MM.1S (cell line): Measurements from ENCODE around the gene SMCO4.

Source experiments
- CTCF ChIP-seq: fragments of 300-600 bp; sonication (generic); IDR thresholded peaks from 2 replicates; pipeline ENCODE4 v1.5.1; 2016; ENCODE audit warnings: antibody characterized with exemption, low read length, mixed read lengths
- EZH2 ChIP-seq: fragments of 300-600 bp; sonication (generic); optimal IDR thresholded peaks from 2 replicates; pipeline ENCODE3; 2017; ENCODE audit warnings: low read depth, mild to moderate bottlenecking, antibody characterized with exemption, low read length, mixed read lengths
- EZH2phosphoT487 ChIP-seq: fragments of 300-600 bp; sonication (generic); IDR thresholded peaks from 2 replicates; pipeline ENCODE4 v1.6.1; 2018; ENCODE audit warnings: antibody characterized with exemption, low read length

DNA sequence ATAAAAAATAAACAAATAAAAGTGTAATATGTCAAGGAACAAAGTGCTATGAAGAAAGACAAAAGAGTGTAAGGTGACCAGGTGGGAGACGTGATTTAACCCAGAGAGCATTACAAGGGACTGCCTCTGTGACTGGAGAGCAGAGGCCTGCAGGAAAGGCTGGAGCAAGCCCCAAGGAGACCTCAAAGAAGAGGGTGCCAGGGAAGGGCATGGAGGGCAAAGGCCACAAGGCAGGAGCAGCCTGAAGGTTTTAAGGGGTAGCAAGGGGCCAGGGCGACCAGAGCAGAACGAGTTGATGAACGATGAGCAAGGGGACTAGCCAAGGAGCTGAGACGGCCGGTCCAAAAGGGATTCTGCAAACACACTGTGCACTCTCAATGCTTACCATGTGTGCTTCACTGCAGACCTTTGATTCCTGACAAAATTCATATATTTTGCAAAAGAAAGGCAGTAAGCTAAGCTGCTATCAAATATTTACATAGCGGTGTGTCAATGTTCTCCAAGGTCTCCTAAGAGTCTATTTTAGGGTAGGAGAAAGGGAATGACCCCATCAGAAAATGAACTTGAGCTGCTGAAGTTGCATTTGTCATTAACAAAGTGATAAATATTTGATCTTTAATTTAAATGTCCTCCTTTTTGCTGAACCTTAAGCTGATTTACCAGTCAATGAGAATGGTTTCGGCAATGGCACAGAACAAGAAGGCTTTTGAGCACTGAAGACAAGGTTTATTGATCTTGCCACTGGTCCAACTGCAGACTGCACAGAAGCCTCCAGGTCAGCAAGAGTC, 50.5 kb downstream of the SMCO4 start:
- TF ChIP-seq CTCF, result no peak
- TF ChIP-seq EZH2phosphoT487, result no peak
- TF ChIP-seq EZH2, result no peak
